NCI-H345 (cell line): ENCODE data around the gene TCHH.
"Not testable (repeated sequence)": the region's sequence is repeated elsewhere in the genome, so short reads cannot be mapped to it uniquely, and the experiment has no call there.

Source experiments
- DNase-seq: peaks from one replicate; lab custom pipeline; 2025; lab: John Stamatoyannopoulos, UW

TCHH gene, protein sequence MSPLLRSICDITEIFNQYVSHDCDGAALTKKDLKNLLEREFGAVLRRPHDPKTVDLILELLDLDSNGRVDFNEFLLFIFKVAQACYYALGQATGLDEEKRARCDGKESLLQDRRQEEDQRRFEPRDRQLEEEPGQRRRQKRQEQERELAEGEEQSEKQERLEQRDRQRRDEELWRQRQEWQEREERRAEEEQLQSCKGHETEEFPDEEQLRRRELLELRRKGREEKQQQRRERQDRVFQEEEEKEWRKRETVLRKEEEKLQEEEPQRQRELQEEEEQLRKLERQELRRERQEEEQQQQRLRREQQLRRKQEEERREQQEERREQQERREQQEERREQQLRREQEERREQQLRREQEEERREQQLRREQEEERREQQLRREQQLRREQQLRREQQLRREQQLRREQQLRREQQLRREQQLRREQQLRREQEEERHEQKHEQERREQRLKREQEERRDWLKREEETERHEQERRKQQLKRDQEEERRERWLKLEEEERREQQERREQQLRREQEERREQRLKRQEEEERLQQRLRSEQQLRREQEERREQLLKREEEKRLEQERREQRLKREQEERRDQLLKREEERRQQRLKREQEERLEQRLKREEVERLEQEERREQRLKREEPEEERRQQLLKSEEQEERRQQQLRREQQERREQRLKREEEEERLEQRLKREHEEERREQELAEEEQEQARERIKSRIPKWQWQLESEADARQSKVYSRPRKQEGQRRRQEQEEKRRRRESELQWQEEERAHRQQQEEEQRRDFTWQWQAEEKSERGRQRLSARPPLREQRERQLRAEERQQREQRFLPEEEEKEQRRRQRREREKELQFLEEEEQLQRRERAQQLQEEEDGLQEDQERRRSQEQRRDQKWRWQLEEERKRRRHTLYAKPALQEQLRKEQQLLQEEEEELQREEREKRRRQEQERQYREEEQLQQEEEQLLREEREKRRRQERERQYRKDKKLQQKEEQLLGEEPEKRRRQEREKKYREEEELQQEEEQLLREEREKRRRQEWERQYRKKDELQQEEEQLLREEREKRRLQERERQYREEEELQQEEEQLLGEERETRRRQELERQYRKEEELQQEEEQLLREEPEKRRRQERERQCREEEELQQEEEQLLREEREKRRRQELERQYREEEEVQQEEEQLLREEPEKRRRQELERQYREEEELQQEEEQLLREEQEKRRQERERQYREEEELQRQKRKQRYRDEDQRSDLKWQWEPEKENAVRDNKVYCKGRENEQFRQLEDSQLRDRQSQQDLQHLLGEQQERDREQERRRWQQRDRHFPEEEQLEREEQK (N-terminal part only)

DNA sequence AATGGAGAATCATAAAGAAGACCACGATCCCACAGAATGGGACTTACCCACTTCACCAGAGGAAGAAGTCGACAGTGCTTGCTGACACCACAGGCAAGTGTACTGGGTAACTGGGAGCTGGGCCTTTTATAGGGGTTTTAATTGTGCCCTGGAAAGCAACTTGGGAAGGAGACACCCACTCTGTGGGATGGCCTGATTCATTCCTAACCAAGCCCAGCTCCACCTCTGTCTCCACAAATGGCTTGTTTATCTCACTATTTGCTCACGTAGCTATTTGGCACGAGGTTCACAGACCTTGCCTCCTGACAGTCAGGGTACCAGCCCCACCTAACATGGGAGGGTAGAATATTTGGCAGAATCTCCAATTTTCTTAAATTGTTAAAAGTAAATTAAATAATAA is at the start of gene TCHH:
Gene TCHH, minus strand, starts transcription at position 101 of the 400 bp plus-strand sequence. CDS start 1,364 bp downstream, outside the sequence.
- no peak for DNase-seq

DNA sequence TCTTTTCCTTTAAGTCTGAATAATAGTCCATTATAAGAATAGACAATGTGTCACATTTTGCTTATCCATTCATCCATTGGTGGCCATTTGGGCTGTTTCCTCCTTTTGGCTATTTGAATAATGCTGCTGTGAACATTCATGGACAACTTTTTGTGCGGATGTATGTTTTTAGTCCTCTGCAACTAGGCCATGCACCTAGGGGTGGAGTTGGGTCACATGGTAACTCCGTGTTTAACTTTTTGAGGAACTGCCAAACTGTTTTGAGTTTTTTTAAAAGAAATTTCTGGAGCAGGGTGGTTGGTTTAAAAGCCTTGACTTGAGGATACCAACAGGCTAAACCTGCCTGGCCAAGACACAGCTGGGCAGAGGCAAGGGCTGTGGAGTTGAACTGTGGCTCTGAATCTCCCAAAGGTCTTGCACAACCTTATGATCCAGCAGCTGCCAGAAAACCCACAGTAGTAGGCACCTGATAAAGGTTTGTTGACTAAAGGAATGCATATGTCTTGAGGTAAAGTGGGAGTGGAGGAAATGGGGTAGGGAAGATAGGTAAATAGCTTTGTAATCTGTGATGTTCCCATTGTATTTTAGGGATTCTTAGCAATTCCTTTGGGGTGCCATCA is 49.4 kb upstream of the TCHH start:
- DNase-seq, result no peak

DNA sequence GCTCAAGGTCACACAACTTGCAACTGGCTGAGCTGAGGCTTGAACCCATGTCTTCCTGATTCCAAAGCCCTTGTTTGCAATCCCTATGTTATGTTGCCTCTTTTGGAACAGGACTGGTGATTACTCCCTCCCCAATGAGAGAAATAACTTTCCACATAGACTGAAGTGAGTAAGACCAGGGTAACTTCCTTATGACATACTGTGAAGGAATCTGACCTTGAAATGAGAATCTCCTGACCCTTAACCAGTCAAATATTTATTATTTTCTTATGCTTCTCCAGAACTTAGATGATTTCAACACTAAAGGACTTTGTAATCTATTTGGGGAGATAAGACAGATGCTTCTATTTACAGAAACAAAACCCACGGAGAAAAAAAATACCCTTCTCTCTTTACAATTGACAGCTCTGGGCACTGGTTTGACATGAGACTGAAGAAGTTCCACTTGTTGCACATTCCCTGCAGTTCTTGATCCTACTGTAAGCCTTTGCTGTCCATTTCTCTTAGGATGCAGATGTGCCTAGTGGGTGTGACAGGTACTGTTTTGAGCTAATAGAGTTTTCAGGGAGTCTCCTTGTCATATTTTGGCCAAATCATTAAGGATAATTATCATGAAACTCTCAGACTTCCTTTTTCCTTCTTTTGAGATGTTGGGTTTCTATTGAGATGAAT is 47.7 kb upstream of the TCHH start:
- no peak for DNase-seq

DNA sequence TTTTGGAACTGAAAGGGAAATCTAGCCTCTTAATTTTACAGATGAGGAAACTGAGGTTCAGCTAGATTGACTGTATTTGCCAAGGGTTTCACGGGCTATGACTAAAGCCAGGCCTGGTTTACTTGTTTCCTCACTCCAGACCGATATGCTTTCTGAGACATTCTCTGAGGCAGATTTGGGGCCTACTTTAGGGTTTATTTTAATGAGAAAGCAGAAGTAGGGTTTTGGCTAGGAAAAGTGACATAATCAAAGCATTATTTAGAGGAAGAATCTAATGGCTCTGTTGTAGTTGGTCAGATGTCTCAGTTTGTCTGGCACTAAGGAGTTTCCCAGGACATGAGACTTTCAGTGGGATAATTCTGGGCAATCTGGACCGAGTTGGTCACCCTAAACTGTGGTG is 45.3 kb upstream of the TCHH start:
- no peak for DNase-seq

DNA sequence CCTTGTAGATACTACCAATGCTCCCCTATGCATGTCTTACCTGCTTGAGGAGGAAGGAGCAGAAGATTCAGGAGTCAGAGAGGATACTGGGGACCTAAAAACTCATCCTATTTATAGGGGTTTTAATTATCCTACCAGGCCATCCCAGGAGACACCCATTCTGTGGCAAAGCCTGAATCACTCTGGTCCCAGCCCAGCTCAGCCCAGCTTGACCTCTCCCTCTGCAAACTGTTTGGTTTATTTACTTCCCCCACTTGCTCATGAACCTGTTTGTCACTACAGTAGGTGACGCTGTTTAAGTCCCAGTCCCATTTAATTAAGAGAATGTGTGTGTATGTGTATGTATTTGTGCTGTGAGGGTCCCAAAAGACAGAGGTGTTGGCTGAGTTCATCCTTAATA is 43.9 kb upstream of the TCHH start, which contains the start of gene RPTN:
Gene RPTN, minus strand, starts transcription at position 85 of the 400 bp plus-strand sequence. CDS start 1,339 bp downstream, outside the sequence.
- no peak for DNase-seq

DNA sequence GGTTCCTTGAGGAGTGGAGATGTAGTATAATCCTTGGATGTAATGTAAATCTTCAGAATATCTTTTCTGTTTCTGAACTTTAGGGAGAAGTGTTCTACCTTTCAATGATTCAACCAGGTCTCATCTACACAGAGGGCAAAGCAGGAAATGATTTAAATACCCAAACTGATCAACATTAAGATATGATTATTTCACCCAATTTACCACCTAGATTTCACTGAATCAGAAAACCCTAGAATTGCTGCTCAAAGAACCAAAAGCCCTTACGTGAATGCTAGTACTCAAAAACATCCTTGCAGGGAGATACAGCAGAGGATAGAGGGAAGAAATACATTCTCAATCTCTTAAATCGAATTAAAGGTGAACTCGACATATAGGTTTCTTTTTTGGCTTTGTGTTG is 38.8 kb upstream of the TCHH start:
- DNase-seq, result no peak

DNA sequence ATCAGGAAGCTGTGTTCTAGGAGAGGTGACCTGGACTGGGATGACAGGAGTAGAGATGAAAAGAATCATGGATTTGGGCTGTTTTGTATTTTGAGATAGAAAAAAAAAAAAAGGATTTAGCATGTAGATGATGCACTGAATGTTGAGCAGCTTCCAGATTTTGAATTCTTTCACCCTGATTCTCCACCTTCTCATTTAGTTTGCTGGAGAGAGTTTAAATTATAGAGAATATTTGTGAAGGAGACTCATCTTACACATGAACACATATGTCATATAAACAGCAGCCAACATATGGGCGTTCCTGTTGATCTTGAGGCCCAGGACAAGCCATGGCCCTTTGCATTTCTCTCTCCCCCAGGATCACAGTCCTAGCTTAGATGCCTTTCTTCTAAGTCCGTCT is 36.4 kb upstream of the TCHH start:
- DNase-seq, result no peak

DNA sequence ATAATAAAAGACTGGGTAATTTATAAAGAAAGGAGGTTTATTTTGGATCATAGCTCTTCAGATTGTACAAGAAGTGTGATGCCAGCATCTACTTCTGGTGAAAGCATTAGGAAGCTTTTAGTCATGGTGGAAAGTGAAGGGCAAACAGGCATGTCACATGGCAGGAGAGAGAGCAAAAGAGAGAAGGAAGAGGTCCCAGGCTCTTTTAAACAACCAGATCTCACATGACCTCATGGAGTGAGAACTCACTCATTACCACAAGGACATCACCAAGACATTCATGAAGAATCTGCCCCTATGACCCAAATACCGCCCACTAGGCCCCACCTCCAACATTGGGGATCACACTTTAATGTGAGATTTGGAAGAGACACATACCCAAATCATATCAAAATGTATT is 33.7 kb upstream of the TCHH start:
- no peak for DNase-seq

DNA sequence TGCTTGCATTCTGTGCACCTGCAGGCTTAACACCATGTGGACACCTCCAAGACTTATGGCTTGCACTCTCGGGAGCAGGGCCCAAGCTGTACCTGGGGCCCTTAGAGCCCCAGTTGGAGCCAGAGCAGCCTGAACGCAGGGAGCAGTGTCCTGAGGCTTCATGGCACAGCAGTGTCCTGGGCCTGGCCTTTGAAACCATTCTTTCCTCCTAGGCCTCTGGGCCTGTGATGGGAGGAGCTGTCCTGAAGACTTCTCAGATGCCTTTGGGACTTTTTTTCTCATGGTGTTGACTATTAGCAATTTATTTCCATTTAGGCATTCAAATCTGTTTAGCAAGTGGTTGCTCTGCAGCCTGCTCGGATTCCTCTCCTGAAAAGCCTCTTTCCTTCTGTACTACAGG is 32.8 kb upstream of the TCHH start:
- DNase-seq, result no peak

DNA sequence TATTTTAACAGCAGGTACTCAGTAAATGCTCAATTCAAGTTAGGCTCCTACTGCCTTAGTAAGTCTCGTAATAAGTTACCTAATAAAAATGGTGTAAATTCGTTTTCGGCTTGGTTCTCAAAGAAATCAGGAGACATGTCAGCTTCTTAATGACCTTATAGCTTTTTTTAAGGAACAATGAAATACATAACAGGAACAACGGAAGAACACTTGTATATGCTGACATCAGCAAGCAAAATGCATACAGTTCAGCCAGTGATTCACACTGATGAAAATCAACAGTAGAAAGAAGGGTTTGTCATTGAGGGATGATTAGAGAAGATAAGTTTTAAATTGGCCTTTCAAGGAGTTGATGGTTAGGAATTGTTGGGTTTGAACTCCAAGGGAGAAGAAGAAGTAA is 30.5 kb upstream of the TCHH start:
- no peak for DNase-seq

DNA sequence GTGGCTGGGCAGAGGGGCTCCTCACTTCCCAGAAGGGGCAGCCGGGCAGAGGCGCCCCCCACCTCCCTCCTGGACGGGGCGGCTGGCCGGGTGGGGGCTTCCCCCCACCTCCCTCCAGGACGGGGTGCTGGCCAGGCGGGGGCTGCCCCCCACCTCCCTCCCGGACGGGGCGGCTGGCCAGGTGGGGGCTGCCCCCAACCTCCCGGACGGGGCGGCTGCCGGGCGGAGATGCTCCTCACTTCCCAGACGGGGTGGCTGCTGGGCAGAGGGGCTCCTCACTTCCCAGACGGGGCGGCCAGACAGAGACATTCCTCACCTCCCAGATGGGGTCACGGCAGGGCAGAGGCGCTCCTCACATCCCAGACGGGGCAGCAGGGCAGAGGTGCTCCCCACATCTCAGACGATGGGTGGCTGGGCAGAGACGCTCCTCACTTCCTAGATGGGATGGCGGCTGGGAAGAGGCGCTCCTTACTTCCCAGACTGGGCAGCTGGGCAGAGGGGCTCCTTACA is 29.5 kb upstream of the TCHH start:
- DNase-seq, result not testable (repeated sequence)

DNA sequence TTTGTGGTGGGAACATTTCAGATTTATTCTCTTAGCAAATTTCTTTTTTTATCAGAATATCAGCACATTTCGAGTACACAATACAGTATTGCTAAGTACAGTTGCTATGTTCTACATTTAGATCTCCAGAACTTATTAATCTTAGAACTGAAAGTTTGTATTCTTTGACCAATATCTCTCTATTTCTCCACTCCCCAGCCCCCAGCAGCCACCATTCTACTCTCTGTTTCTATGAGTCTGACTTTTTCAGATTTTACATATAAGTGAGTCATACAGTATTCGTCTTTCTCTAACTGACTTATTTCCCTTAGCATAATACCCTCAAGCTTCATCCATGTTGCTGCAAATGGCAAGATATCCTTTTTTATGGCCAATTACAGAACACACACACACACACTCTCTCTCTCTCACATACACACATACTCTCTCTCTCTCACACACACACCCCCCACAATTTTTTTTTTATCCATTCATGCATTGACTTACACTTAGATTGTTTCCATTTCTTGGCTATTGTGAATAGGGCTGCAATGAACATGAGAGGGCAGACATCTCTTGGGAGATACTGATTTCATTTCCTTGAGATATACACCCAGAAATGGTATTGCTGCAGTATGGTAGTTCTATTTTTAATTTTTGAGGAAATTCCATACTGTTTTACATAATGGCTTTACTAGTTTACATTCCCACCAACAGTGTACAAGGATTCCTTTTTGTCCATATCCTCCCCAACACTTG is 28.1 kb upstream of the TCHH start:
- no peak for DNase-seq

DNA sequence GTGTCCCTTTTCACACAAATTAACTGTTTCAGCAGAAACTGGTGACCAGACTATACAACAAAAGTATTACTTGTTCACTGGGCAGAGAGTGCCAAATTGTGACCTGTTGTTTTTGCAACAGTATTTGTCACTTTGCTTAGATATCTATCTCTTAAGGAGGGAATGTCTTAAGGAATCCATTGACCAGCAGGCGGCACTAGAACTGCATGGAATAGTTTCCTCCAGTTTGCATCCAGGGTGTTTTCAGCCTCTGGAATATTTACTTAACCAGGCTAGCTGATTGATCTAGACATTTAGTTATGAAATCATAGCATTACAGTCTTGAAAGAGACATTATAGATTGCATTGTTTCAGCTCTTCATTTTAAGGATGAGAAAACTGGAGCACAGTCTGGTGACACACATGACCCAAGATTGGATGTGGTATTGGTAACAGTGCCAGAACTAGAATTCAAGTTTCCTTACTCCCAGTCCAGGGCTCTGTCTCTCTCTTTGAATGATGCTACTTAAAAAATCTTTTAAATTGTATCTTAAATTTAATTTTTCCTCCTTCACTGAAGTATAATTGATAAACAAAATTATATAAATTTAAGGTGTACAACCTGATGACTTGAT is 26.8 kb upstream of the TCHH start:
- peak; percentile 17 for DNase-seq

DNA sequence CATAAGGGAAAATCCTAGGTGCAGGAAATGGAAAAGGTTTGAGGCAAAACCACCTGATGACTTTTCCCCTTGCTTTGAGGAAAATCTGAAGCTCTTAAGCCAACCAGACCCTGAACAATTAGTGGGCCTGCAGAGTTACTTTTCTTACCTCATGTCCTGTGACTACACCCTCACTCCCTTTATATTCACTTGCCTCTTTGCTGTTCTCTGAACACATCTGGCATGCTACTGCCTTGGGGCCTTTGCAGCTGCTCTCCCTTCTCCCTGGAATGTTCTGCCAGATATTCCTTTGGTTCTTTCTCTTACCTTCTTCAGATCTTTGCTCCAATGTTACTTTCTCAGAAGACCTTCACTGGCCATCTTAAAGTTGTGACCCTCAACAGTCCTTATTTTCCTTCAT is 22.0 kb upstream of the TCHH start:
- DNase-seq, result no peak

DNA sequence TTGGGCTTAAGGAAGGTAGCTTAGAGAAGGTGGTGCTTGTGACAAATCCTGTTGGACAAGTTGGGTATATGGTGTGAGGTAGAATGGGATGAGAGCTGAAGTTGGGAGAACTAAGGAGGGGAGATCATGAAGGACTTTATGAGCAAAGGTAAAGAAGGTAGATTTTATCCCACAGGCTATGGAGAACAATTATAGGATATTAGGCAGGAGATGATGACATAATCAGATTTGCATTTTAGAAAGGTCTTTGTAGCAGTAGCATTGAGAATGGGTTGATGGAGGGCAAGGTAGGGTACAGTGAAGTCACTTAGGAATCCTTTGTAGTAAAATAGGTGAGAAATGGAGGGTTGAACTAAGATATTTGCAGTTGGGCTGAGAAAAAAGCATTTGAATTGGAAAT is 14.9 kb upstream of the TCHH start:
- DNase-seq, result no peak

DNA sequence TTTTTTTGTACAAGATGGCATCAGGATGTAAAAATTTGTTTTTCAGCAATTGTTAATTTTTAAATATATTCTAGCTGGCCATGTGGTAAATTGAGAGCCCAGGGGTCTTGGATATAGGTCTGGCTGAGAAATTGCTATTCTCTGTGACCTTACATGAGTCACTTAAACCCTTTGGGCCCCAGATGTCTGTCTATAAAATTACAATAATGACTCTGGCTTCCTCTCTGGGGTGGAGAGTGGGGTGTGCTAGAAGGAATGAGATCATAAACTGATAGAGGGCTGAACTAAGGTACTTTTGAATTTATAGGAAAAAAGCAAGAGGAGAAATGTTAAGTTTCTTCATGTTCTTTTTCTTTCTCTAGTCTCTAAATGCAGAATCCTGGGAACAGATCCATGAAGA is 12.4 kb upstream of the TCHH start:
- DNase-seq, result no peak

DNA sequence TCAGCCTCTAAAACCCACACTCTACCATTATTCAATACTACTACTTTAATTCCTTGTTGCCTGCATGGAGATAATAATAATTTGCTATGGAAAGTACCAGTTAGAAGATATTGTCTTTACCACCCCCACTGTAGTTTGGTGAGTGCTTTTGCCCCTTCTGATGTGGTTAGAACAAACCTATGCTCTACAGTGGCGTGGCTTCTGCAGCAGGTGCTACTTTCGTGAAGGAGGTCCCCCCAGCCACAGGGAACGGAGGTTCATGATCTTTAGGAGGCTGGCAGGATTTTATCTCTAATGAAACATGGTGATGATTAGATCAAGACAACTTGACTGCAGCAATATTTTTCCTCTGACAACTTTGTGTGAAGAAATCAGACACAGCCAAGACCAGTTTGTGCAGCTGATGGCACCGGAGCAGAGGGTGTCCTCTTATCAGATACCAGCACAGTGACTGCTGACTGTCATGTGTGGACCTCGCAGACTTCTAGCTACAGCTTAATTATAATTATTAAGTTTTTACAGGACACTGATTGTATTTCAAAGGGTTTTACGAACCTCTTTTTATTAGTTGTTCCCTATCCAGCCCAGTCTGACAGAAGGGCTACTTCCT is 10.7 kb upstream of the TCHH start:
- no peak for DNase-seq

DNA sequence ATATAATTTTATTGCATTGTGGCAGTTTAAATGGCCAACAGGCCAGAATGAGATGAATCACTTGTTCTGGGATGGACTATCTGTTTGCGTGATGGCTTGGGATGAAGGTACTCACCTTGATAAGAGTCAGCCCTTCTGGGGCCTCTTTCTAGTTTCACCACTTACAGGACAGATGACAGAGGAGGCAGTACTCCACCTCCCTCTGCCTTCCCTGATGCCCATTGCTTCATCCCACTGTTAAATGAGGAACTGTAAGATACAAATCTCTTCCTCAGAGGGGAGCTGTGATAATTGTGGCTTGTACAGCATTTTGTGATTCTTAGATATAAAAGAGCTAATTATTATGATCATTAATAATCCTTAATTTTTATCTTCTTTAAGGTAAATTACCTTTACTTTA is 3.7 kb upstream of the TCHH start:
- no peak for DNase-seq

DNA sequence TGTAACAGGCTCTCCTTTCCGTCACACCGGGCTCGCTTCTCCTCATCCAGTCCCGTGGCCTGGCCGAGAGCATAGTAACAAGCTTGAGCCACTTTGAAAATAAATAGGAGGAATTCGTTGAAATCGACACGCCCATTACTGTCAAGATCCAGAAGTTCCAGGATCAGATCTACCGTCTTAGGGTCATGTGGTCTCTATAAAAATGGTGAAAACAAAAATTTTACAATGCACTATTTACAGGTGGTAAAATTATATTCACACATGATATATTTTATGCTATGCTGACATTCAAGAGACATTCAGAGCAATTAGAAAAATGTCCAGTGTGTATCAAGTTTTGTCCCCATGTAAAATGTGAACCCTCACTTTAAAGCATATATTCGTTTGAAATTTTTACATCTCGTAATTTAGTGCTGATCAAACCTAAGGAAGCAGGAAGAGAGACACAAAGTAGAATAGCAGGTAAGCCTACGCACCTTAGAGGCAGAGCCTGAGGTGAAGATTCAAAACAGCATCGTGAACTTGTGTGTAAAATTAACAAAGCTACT is 2.3 kb downstream of the TCHH start:
- DNase-seq, result no peak
